ENCODE data around the gene SARM1.
"Not testable (repeated sequence)": the region's sequence is repeated elsewhere in the genome, so short reads cannot be mapped to it uniquely, and the experiment has no call there.

The SARM1 gene

GRCh38 chr17:28433721-28434120 lies 62.2 kb downstream of the SARM1 start:
- H3K27ac Mint-ChIP-seq: no peak overlapping the region
- no peaks in the 10 kb centered on the region for H3K9me3 Mint-ChIP-seq (ENCODE audit: low read depth)

GRCh38 chr17:28434326-28434725 lies 62.8 kb downstream of the SARM1 start:
- H3K36me3 Mint-ChIP-seq; H3K27ac Mint-ChIP-seq; H3K27me3 Mint-ChIP-seq; H3K9me3 Mint-ChIP-seq (ENCODE audit: low read depth); H3K4me3 Mint-ChIP-seq; H3K4me1 Mint-ChIP-seq (ENCODE audit: low read depth): not testable (repeated sequence)

More at GRCh38 chr17:28433721-28434120, 62.2 kb downstream of the SARM1 start:
- no peaks in the 10 kb centered on the region for H3K36me3 Mint-ChIP-seq
- no peak overlapping the region for H3K4me3 Mint-ChIP-seq
- no peaks in the 10 kb centered on the region for H3K27me3 Mint-ChIP-seq
- no peaks in the 10 kb centered on the region for H3K4me1 Mint-ChIP-seq (ENCODE audit: low read depth)

DNA sequence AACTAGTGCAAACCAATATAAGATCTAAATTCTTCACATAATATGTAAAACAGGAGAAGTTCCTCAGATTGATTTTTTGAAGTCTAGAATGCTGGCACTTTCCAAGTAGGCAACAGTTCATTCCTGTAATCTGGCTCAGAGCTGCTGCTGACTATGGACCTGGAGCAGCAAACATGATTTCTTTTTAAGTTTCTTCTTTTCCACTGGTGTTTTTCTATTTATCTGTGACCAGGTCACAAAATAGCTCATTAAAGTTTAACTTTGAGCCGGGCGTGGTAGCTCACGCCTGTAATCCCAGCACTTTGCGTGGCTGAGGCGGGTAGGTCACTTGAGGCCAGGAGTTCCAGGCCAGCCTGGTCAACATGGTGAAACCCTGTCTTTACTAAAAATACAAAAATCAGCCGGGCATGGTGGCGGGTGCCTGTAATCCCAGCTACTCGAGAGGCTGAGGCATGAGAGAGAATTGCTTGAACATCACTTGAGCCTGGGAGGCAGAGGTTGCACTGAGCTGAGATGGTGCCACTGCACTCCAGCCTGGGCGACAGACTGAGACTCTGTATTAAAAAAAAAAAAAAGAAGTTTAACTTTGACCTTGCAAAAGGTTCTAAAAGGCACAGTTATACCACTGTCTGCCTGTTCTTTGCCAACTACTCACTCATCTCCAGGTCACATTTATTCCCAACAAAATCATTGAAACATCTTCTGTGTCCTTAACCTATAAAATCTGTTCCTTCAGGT lies 72.6 kb downstream of the SARM1 start:
- H3K27me3 Mint-ChIP-seq: peaks cover 4% of the 10 kb centered on the region
- H3K9me3 Mint-ChIP-seq (ENCODE audit: low read depth): no peaks in the 10 kb centered on the region
- no peak overlapping the region for H3K4me3 Mint-ChIP-seq
- no peak overlapping the region for H3K27ac Mint-ChIP-seq
- no peaks in the 10 kb centered on the region for H3K4me1 Mint-ChIP-seq (ENCODE audit: low read depth)
- no peaks in the 10 kb centered on the region for H3K36me3 Mint-ChIP-seq

GRCh38 chr17:28446716-28447395 lies 75.4 kb downstream of the SARM1 start:
- no peaks in the 10 kb centered on the region for H3K9me3 Mint-ChIP-seq (ENCODE audit: low read depth)
- H3K27me3 Mint-ChIP-seq: peaks cover 4% of the 10 kb centered on the region
- no peak overlapping the region for H3K4me3 Mint-ChIP-seq
- H3K36me3 Mint-ChIP-seq: no peaks in the 10 kb centered on the region
- no peaks in the 10 kb centered on the region for H3K4me1 Mint-ChIP-seq (ENCODE audit: low read depth)
- no peak overlapping the region for H3K27ac Mint-ChIP-seq

DNA sequence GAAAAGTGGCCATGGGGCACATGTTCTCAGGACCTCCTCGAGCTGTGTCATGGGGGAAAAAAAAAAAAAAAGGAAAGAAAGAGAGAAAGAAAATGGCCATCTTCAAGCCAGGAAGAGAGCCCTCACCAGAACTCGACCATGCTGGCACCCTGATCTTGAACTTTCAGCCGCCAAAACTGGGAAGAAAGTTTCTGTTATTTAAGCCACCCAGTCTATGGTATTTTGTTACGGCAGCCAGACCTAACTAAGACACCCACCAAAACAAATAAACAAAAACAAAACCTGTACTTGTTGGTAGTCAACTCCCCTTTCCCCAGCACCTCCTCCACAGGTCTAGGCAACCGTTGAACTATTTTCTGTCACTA lies 75.9 kb downstream of the SARM1 start:
- no peaks in the 10 kb centered on the region for H3K9me3 Mint-ChIP-seq (ENCODE audit: low read depth)
- no peaks in the 10 kb centered on the region for H3K36me3 Mint-ChIP-seq
- no peaks in the 10 kb centered on the region for H3K4me1 Mint-ChIP-seq (ENCODE audit: low read depth)
- H3K27ac Mint-ChIP-seq: no peak overlapping the region
- H3K4me3 Mint-ChIP-seq: no peak overlapping the region
- H3K27me3 Mint-ChIP-seq: peaks cover 4% of the 10 kb centered on the region

DNA sequence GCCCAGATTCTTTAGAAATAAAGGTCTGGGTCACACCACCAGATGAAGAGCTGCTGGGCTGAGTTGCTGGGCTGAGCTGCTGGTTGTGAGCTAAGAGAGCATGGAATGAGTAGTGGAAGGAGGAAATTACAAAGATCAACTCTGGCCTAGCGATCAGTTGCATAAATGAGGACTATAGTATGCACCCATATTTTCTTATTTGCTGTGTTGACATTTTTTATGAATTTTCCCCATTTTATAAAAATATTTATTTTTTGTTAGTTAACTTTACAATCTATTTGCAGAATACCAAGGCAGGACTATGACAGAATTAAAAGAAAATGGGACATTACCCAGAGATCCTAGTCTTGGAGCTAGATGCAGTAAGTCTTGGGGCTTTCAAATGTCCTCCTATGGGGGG lies 78.4 kb downstream of the SARM1 start:
- no peaks in the 10 kb centered on the region for H3K36me3 Mint-ChIP-seq
- H3K4me1 Mint-ChIP-seq (ENCODE audit: low read depth): no peaks in the 10 kb centered on the region
- H3K4me3 Mint-ChIP-seq: no peak overlapping the region
- H3K27me3 Mint-ChIP-seq: peaks cover 2% of the 10 kb centered on the region
- no peak overlapping the region for H3K27ac Mint-ChIP-seq
- H3K9me3 Mint-ChIP-seq (ENCODE audit: low read depth): no peaks in the 10 kb centered on the region

Measured in activated naive CD8-positive, alpha-beta T cell (primary cell).